ENCODE data around the gene JAK2.
"Not testable (repeated sequence)": the region's sequence is repeated elsewhere in the genome, so short reads cannot be mapped to it uniquely, and the experiment has no call there.

The JAK2 gene

DNA sequence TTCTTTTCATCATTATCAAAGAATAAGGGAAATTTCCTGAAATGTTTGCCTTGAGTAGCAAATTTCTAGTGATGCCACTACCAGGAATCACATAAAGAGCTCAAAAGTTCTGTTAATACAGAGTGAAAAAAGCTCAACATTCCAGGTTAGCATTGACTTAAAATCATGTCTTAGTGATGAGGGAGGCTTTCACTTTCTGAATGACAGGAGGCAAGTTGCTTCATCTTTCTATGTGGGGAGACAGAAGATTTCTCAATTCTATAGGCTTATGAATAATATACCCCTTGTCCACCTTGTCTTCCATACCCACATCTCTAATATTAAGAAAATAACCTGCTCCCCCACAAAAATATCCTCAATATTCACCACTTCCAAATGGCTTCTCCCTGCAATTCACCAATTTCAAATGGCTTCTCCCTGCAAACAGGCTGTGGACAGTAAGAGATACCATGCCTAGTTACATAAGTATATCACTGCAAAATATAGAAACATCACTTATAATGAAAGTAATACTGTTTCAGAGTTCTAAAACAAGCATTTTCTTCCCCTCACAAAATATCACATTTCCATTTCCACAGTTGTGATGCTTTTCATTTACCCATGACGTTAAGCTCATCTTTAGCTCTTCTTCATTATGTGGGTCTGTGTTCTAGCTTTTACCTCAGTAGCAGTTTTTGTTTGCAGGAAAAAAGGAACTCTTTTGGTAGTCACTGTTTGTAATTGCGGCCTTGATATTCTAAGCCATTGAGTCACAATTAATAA, 2.2 kb upstream of the JAK2 start:
- DNase-seq = no peak

DNA sequence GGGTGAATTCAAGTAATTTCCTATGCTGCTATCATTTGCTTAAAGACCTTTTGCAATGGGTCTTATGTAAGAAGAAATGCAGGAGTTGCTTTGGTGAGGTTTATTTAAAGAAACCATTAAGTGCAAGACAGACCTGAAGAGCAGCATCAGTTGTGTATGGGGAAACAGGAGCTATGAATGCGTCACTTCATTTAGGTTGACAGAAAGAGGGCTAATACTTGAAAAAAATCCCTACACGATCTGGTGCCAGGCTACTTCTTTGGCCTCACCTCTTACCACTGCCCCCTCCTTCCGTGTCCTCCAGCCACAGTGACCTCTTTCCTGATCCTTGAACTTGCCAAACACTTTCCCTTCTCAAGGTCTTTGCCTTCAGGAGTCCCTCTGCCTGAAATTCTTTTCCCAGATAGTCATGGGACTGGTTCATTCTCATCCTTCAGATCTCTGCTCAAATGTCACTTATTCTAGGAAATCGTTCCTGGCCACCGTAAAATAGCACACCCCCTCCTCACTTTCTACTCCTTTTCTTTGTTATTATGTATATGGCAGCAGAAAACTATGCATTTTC, 1.4 kb upstream of the JAK2 start:
- no peak for DNase-seq

DNA sequence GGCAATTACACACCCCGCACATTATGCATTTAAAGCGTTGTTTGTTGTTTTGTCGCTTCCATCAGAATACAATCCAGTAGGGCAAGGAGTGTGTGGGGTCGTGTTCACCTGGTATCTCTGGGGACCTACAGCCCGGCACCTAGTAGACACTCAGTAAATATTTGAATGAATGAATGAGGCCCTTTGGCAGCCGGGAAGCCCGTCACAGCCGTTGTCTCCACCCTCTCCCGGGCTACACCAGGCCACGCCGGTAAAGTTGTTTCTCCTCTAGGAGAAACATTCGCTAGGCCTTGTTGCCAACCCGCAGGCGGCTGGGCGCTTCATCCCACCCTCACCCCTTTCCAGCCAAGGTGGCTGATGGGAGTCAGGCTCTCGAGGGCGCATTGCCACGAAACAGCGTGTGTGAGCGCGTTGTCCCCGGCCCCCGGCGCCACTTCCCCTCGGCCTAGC, 876 bp upstream of the JAK2 start:
- DNase-seq = peak; percentile 59

- peak; percentile 48 for DNase-seq
These were observed 554 bp downstream of the JAK2 start for GRCh38 chr9:4985386-4986266.

DNA sequence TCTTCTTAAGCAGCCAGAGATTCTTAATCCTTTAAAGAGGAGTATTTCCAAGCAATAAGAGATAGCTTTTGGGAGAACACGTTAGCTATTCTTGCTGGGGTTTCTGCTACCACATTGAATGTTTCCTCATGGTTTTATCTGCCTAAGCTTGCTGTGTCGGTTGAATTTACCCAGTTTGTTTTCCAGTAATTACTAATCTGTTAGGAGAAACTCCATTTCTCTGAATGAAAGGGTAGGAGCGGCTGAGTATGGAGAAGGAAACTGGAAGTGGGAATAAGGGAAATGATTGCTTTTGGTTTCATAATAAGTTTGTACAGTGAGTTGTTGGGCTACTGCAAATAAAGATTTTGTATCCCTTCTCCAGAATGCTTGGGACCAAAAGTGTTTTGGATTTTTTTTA, 1.2 kb downstream of the JAK2 start:
- no peak for DNase-seq

GRCh38 chr9:4986783-4987182, 1.7 kb downstream of the JAK2 start:
- no peak for DNase-seq

- peak; percentile 65 for DNase-seq
These were observed 2.9 kb downstream of the JAK2 start for GRCh38 chr9:4987961-4988421.

- DNase-seq = no peak
These were observed 7.8 kb downstream of the JAK2 start for GRCh38 chr9:4992872-4993271.

- no peak for DNase-seq
These were observed 9.3 kb downstream of the JAK2 start for GRCh38 chr9:4994166-4994890.

- no peak for DNase-seq
These were observed 12.1 kb downstream of the JAK2 start for GRCh38 chr9:4997196-4997595.

GRCh38 chr9:4997631-4998030, 12.6 kb downstream of the JAK2 start:
- no peak for DNase-seq

DNA sequence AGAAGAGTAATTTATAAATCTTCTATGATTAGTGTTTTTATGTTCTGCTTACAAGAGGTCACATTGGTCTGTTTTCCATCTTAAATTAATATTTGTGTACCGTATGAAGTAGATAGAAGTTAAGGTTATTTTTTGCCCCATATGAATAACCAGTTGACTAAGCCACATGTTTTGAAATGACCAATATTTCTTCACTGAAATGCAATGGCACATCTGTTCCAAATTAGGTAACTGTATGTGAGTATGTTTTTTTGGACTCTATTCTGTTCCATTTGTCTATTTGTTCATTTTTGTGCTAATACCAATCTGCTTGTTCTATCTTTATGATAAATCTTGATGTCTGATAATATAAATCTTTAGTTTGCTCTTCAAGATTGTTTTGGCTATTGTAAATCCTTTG, 17.7 kb downstream of the JAK2 start:
- DNase-seq = peak; percentile 70

- DNase-seq = no peak
These were observed 19.4 kb downstream of the JAK2 start for GRCh38 chr9:5004481-5004880.

GRCh38 chr9:5008202-5008601, 23.1 kb downstream of the JAK2 start:
- peak; percentile 41 for DNase-seq

GRCh38 chr9:5013374-5013773, 28.3 kb downstream of the JAK2 start:
- DNase-seq = no peak

GRCh38 chr9:5015934-5016333, 30.9 kb downstream of the JAK2 start:
- no peak for DNase-seq

DNA sequence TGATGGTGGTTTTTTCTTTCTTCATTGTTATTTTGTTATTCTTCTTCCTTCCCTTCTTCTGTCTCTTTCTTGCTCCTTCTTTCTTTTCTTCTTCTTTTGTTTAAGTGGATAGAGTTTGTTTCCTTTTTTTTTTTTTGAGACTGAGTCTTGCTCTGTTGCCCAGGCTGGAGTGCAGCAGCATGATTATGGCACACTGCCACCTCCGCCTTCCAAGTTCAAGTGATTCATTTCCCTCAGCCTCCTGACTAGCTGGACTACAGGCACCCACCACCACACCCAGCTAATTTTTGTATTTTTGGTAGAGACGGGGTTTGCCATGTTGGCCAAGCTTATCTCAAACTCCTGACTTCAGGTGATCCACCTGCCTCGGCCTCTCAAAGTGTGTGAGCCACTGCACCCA, 40.3 kb downstream of the JAK2 start:
- DNase-seq = peak; percentile 16

DNA sequence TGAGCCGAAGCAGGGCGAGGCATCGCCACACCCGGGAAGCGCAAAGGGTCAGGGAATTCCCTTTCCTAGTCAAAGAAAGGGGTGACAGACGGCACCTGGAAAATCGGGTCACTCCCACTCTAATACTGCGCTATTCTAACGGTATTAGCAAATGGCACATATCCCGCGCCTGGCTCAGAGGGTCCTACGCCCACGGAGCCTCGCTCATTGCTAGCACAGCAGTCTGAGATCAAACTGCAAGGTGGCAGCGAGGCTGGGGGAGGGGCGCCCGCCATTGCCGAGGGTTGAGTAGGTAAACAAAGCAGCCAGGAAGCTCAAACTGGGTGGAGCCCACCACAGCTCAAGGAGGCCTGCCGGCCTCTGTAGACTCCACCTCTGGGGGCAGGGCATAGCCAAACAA, 46.9 kb downstream of the JAK2 start:
- DNase-seq = not testable (repeated sequence)

DNA sequence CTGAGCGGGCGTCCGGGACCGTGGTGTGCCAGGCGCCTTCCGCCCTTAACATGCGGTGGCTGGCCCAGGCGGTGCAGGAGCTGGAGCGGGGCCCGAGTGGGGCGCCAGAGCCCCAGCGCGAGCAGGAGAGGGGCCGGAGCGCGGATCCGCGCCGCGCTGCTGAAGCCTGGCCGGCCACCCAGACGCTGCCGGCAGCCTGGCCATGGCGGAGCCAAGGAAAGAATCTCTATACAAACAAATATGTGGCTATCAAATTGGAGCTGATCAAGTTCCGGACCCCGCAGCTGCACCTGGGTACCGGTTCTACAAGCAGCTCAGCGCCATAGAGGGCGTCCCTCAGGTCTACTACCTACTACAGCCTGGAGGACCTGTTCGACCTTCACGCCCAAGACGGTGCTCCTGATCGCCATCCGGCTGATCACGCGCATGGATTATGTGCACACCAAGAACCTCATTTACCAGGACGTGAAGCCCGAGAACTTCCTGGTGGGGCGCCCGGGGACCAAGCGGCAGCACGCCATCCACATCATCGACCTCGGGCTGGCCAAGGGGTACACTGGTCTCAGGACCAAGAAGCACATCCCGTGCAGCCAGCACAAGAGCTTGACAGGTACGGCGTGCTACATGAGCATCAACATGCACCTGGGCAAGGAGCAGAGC, 55.8 kb downstream of the JAK2 start:
- no peak for DNase-seq

DNA sequence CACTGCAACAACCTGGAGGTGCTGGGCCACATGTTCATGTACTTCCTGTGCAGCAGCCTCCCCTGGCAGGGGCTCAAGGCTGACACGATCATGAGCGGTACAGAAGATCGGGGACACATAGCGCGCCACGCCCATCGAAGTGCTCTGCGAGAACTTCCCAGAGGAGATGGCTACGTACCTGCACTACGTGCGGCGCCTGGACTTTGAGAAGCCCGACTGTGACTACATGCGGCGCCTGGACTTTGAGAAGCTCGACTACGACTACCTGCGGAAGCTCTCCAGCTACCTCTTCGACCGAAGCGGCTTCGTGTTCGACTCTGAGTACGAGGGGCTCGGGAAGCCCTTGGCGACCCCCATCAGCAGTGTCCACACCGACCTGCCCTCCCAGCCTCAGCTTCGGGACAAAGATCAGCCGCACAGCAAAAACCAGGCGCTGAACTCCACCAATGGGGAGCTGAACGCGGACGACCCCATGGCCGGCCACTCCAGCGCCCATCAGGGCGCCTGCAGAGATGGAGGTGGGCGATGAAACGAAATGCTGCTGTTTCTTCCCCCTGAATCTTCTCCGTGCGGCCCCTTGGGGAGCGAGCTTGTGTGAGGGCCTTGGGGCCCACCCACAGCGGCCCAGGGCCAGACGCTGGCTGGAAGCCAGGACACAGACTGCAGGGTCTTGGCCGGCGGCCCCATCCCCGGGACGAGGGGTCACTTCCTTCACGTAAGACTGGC, 56.5 kb downstream of the JAK2 start:
- no peak for DNase-seq

- DNase-seq = no peak
These were observed 57.6 kb downstream of the JAK2 start for GRCh38 chr9:5042661-5043178.

Measured in HCEC 1CT (cell line).